8988T (cell line): ENCODE measurements around the gene BTBD8.
"Not testable (repeated sequence)": the region's sequence is repeated elsewhere in the genome, so short reads cannot be mapped to it uniquely, and the experiment has no call there.

Experiments
- DNase-seq: peaks from one replicate; pipeline ENCODE4 v3.0.0; 2011

BTBD8 gene

GRCh38 chr1:92080128-92080985 lies at the start of gene BTBD8:
BTBD8 (plus strand) TSS chr1:92080345; CDS start chr1:92080572, 227 bp downstream.
- DNase-seq, result peak; percentile 47

- DNase-seq, result no peak
Measured at GRCh38 chr1:92030656-92031107, 49.5 kb upstream of the BTBD8 start.

- no peak for DNase-seq
Measured at GRCh38 chr1:92031281-92032110, 48.6 kb upstream of the BTBD8 start.

GRCh38 chr1:92037400-92037799 lies 42.7 kb upstream of the BTBD8 start:
- no peak for DNase-seq

GRCh38 chr1:92038695-92039346 lies 41.3 kb upstream of the BTBD8 start:
- no peak for DNase-seq

GRCh38 chr1:92040971-92041370 lies 39.2 kb upstream of the BTBD8 start:
- no peak for DNase-seq

- DNase-seq, result no peak
Measured at GRCh38 chr1:92043621-92044020, 36.5 kb upstream of the BTBD8 start.

- no peak for DNase-seq
Measured at GRCh38 chr1:92045766-92046495, 34.2 kb upstream of the BTBD8 start.

GRCh38 chr1:92051948-92052347 lies 28.2 kb upstream of the BTBD8 start:
- DNase-seq, result no peak

GRCh38 chr1:92065042-92065441 lies 15.1 kb upstream of the BTBD8 start:
- DNase-seq, result peak; percentile 10

- DNase-seq, result no peak
Measured at GRCh38 chr1:92066321-92066720, 13.8 kb upstream of the BTBD8 start.

GRCh38 chr1:92070892-92071291 lies 9.3 kb upstream of the BTBD8 start:
- DNase-seq, result no peak

GRCh38 chr1:92074446-92074845 lies 5.7 kb upstream of the BTBD8 start:
- DNase-seq, result not testable (repeated sequence)

- DNase-seq, result no peak
Measured at GRCh38 chr1:92075311-92075710, 4.8 kb upstream of the BTBD8 start, which contains the start of gene SETSIP. SETSIP (minus strand) TSS chr1:92075411; CDS start chr1:92075411, 0 bp downstream.

GRCh38 chr1:92076363-92076762 lies 3.8 kb upstream of the BTBD8 start:
- DNase-seq, result no peak

GRCh38 chr1:92078077-92078476 lies 2.1 kb upstream of the BTBD8 start:
- not testable (repeated sequence) for DNase-seq

- no peak for DNase-seq
Measured at GRCh38 chr1:92079441-92079840, 704 bp upstream of the BTBD8 start.

- no peak for DNase-seq
Measured at GRCh38 chr1:92081031-92081430, 886 bp downstream of the BTBD8 start.

- no peak for DNase-seq
Measured at GRCh38 chr1:92084651-92085050, 4.5 kb downstream of the BTBD8 start.

- DNase-seq, result no peak
Measured at GRCh38 chr1:92085727-92086126, 5.6 kb downstream of the BTBD8 start.

GRCh38 chr1:92087542-92087941 lies 7.4 kb downstream of the BTBD8 start:
- no peak for DNase-seq

- DNase-seq, result no peak
Measured at GRCh38 chr1:92091625-92092024, 11.5 kb downstream of the BTBD8 start.
